SU-DHL-6 (cell line): ENCODE data around the gene LIN28B.

Source experiments
- H2AFZ ChIP-seq: fragments of 200-600 bp; sonication (generic); 2 replicates; pipeline ENCODE4 v1.6.1; 2014; ENCODE audit warnings: low read depth, mild to moderate bottlenecking, moderate library complexity, mixed read lengths, antibody characterized with exemption, low read length; ENCODE audit not compliant: severe bottlenecking
- H3F3A ChIP-seq: fragments of 200-600 bp; shearing (Covaris generic); 2 replicates; pipeline ENCODE4 v1.6.0; 2016; ENCODE audit warnings: antibody characterized with exemption, mild to moderate bottlenecking; ENCODE audit not compliant: insufficient read depth
- H3K27ac ChIP-seq: fragments of 200-600 bp; sonication (generic); 2 replicates; pipeline ENCODE4 v1.5.1; 2016; ENCODE audit warnings: low read depth, mild to moderate bottlenecking, low read length, moderate library complexity, mixed read lengths
- H3K27me3 ChIP-seq: fragments of 200-600 bp; sonication (generic), shearing (Covaris generic); 2 replicates; pipeline ENCODE4 v1.6.0; 2014; ENCODE audit warnings: mild to moderate bottlenecking, low read length
- H3K36me3 ChIP-seq: fragments of 200-600 bp; sonication (generic); 2 replicates; pipeline ENCODE4 v1.6.1; 2014; ENCODE audit warnings: mild to moderate bottlenecking, low read length, mixed read lengths
- H3K4me2 ChIP-seq: fragments of 300-600, 200-600 bp; shearing (Covaris generic), sonication (generic); 2 replicates; pipeline ENCODE4 v1.6.0; 2014; ENCODE audit warnings: low read length, low read depth, mild to moderate bottlenecking; ENCODE audit not compliant: poor library complexity, severe bottlenecking
- H3K4me3 ChIP-seq: fragments of 200-600 bp; sonication (generic); 2 replicates; pipeline ENCODE4 v1.5.1; 2014; ENCODE audit warnings: antibody characterized with exemption, low read length, mild to moderate bottlenecking, mixed read lengths; ENCODE audit not compliant: insufficient read depth, poor library complexity, severe bottlenecking
- H3K79me2 ChIP-seq: fragments of 200-600 bp; sonication (generic); 2 replicates; pipeline ENCODE4 v1.6.1; 2014; ENCODE audit warnings: mild to moderate bottlenecking, low read length, moderate library complexity; ENCODE audit not compliant: insufficient read depth
- H3K9ac ChIP-seq: fragments of 200-600 bp; sonication (generic); 2 replicates; pipeline ENCODE4 v1.7.0; 2014; ENCODE audit warnings: mild to moderate bottlenecking, low read length
- H3K9me2 ChIP-seq: fragments of 200-600 bp; sonication (generic); replicated peaks from 2 replicates; pipeline ENCODE4 v1.6.1; 2014; ENCODE audit warnings: low read length; ENCODE audit not compliant: insufficient read depth
- H3K9me3 ChIP-seq: fragments of 200-600 bp; sonication (generic); 2 replicates; pipeline ENCODE4 v1.6.1; 2014; ENCODE audit warnings: low read length, mixed read lengths; ENCODE audit not compliant: insufficient read depth
- H4K20me1 ChIP-seq: fragments of 200-600 bp; sonication (generic); 2 replicates; pipeline ENCODE4 v1.6.1; 2014; ENCODE audit warnings: low read depth, mild to moderate bottlenecking, antibody characterized with exemption, low read length, moderate library complexity, mixed read lengths
- EZH2phosphoT487 ChIP-seq: fragments of 200-600 bp; sonication (generic), shearing (Covaris generic); conservative IDR thresholded peaks from 2 replicates; pipeline ENCODE4 v1.6.1; 2018; ENCODE audit warnings: mild to moderate bottlenecking, antibody characterized with exemption, low read length, moderate library complexity, mixed read lengths
- TF ChIP-seq, protein P1 (sequence below): fragments of 200-600 bp; sonication (generic); IDR thresholded peaks from one replicate; pipeline ENCODE4 v1.5.1; 2017; ENCODE audit warnings: antibody characterized with exemption, mild to moderate bottlenecking, low read length, moderate library complexity; ENCODE audit not compliant: insufficient read depth, poor library complexity, severe bottlenecking

The LIN28B gene

DNA sequence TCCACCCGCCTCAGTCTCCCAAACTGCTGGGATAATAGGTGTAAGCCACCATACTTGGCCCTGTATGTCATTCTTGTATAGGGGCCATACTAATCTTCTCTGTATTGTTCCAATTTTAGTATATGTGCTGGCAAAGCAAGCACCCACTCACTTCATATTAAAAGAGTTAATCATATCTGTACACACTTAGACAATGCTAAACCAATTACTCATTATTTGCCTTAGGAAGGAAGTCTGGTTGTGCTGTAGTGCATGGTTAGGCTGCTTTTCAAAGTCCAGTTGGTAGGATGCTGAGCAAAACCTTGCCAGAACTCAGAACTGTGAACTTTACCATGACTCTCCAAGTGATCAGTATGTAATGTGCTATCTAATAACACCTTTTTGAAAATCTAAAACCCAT lies 88.6 kb downstream of the LIN28B start:
- no peak overlapping the region for H2AFZ ChIP-seq
- no peaks in the 10 kb centered on the region for H3K36me3 ChIP-seq
- H4K20me1 ChIP-seq: no peaks in the 10 kb centered on the region
- no peaks in the 10 kb centered on the region for H3K9me3 ChIP-seq
- H3K27ac ChIP-seq: no peak overlapping the region
- no peaks in the 10 kb centered on the region for H3K27me3 ChIP-seq
- no peak overlapping the region for H3K4me2 ChIP-seq
- no peaks in the 10 kb centered on the region for H3F3A ChIP-seq
- TF ChIP-seq, protein P1, sequence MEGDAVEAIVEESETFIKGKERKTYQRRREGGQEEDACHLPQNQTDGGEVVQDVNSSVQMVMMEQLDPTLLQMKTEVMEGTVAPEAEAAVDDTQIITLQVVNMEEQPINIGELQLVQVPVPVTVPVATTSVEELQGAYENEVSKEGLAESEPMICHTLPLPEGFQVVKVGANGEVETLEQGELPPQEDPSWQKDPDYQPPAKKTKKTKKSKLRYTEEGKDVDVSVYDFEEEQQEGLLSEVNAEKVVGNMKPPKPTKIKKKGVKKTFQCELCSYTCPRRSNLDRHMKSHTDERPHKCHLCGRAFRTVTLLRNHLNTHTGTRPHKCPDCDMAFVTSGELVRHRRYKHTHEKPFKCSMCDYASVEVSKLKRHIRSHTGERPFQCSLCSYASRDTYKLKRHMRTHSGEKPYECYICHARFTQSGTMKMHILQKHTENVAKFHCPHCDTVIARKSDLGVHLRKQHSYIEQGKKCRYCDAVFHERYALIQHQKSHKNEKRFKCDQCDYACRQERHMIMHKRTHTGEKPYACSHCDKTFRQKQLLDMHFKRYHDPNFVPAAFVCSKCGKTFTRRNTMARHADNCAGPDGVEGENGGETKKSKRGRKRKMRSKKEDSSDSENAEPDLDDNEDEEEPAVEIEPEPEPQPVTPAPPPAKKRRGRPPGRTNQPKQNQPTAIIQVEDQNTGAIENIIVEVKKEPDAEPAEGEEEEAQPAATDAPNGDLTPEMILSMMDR: no peak
- no peak for TF ChIP-seq EZH2phosphoT487
- H3K4me3 ChIP-seq: no peak overlapping the region
- no peaks in the 10 kb centered on the region for H3K79me2 ChIP-seq
- H3K9me2 ChIP-seq: no peaks in the 10 kb centered on the region
- H3K9ac ChIP-seq: no peak overlapping the region

DNA sequence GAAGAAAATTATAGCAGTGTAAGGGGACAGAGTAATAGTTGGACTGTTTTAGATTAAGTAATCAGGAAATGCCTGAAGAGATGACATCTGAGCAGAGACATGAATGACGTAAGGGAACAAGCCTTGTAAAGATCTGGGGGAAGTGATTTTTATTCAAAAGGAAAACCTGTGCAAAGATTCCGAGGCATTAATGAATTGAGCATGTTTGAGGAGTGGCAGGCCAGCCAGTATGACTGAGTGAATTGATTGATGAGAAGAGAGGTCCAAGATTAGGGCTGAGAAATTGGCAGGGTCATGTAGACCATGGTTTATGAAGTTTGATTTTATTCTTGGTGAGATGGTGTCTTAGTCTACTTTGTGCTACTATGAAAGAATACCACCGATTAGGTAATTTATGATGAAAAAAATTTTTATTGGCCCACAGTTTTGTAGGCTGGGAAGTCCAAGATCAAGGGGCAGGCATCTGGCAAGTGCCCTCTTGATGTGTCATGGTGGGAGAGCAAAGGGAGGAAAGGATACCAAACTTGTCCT lies 95.1 kb downstream of the LIN28B start:
- H3K9me2 ChIP-seq: no peaks in the 10 kb centered on the region
- H3F3A ChIP-seq: no peaks in the 10 kb centered on the region
- H3K9me3 ChIP-seq: no peaks in the 10 kb centered on the region
- no peak overlapping the region for H3K4me2 ChIP-seq
- TF ChIP-seq EZH2phosphoT487: no peak
- TF ChIP-seq, protein P1: no peak
- no peaks in the 10 kb centered on the region for H4K20me1 ChIP-seq
- no peak overlapping the region for H3K4me3 ChIP-seq
- no peak overlapping the region for H3K9ac ChIP-seq
- H3K27me3 ChIP-seq: no peaks in the 10 kb centered on the region
- H3K79me2 ChIP-seq: no peaks in the 10 kb centered on the region
- no peak overlapping the region for H3K27ac ChIP-seq
- H2AFZ ChIP-seq: no peak overlapping the region
- no peaks in the 10 kb centered on the region for H3K36me3 ChIP-seq

DNA sequence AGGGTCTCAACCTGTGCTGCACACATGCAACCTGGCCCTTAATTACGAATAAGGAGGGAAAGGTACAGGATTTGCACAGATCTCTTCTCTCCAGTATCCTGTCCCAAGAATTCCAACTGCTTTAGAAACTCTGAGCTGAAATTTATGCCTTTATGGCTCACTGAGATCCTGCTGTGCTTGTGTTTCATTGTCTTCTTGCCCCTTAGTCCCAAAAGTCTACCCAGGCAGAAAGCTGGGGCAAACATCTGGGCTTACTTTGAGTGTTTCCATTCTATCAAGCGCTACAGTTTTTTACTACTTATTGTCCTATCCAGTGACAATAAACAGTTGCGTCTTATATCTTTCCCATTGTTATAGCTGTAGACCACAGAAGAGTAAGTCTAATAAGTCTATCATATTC lies 99.7 kb downstream of the LIN28B start:
- no peak overlapping the region for H3K27ac ChIP-seq
- no peaks in the 10 kb centered on the region for H3K79me2 ChIP-seq
- no peaks in the 10 kb centered on the region for H3K9me3 ChIP-seq
- H3F3A ChIP-seq: no peaks in the 10 kb centered on the region
- H3K4me3 ChIP-seq: no peak overlapping the region
- no peaks in the 10 kb centered on the region for H3K27me3 ChIP-seq
- no peak overlapping the region for H3K4me2 ChIP-seq
- no peaks in the 10 kb centered on the region for H3K36me3 ChIP-seq
- no peaks in the 10 kb centered on the region for H4K20me1 ChIP-seq
- H3K9ac ChIP-seq: no peak overlapping the region
- no peak overlapping the region for H2AFZ ChIP-seq
- TF ChIP-seq, protein P1: no peak
- no peak for TF ChIP-seq EZH2phosphoT487
- H3K9me2 ChIP-seq: no peaks in the 10 kb centered on the region
